KMS-11 (cell line): ENCODE results near the gene MARCHF10.

ENCODE experiments used
- H2AFZ ChIP-seq: fragments of 200-600 bp; sonication (generic); 2 replicates; pipeline ENCODE4 v1.6.1; 2016; ENCODE audit warnings: antibody characterized with exemption, mixed run types, low read depth
- H3K27ac ChIP-seq: fragments of 200-600 bp; sonication (generic); 2 replicates; pipeline ENCODE4 v1.6.1; 2016; ENCODE audit warnings: mild to moderate bottlenecking, mixed run types
- H3K27me3 ChIP-seq: fragments of 200-600 bp; sonication (generic); 2 replicates; pipeline ENCODE4 v1.6.1; 2017; ENCODE audit warnings: mild to moderate bottlenecking, low read depth, mixed run types, moderate library complexity; ENCODE audit not compliant: insufficient read depth
- H3K36me3 ChIP-seq: fragments of 200-600 bp; sonication (generic); 2 replicates; pipeline ENCODE4 v1.6.1; 2017; ENCODE audit warnings: mild to moderate bottlenecking, mixed run types; ENCODE audit not compliant: insufficient read depth
- H3K4me1 ChIP-seq: fragments of 200-600 bp; sonication (generic); 2 replicates; pipeline ENCODE4 v1.6.1; 2016; ENCODE audit warnings: mild to moderate bottlenecking, low read depth, mixed run types; ENCODE audit not compliant: poor library complexity, severe bottlenecking
- H3K4me2 ChIP-seq: fragments of 200-600 bp; sonication (generic); 2 replicates; pipeline ENCODE4 v1.7.0; 2016; ENCODE audit warnings: mild to moderate bottlenecking, mixed run types
- H3K4me3 ChIP-seq: fragments of 200-600 bp; sonication (generic); IDR thresholded peaks from 2 replicates; pipeline ENCODE4 v1.6.1; 2017; ENCODE audit warnings: low read depth, low read length, mixed read lengths; ENCODE audit not compliant: insufficient read depth
- H3K79me2 ChIP-seq: fragments of 200-600 bp; sonication (generic); 2 replicates; pipeline ENCODE4 v1.6.1; 2016; ENCODE audit warnings: low read depth, mixed run types; ENCODE audit not compliant: insufficient read depth
- H3K9ac ChIP-seq: fragments of 200-600 bp; sonication (generic); 2 replicates; pipeline ENCODE4 v1.6.1; 2016; ENCODE audit warnings: mild to moderate bottlenecking, mixed run types
- H4K20me1 ChIP-seq: fragments of 200-600 bp; sonication (generic); 2 replicates; pipeline ENCODE4 v1.6.1; 2016; ENCODE audit warnings: mild to moderate bottlenecking, mixed run types; ENCODE audit not compliant: insufficient read depth
- TF ChIP-seq, protein P1 (sequence below): fragments of 200-600 bp; sonication (generic); conservative IDR thresholded peaks from 2 replicates; pipeline ENCODE4 v1.6.1; 2017; ENCODE audit warnings: low read depth, mild to moderate bottlenecking, antibody characterized with exemption, low read length, moderate library complexity, mixed read lengths

MARCHF10 gene

GRCh38 chr17:62800585-62800984, 7.5 kb downstream of the MARCHF10 start:
- no peaks in the 10 kb centered on the region for H3K79me2 ChIP-seq
- TF ChIP-seq, protein P1, sequence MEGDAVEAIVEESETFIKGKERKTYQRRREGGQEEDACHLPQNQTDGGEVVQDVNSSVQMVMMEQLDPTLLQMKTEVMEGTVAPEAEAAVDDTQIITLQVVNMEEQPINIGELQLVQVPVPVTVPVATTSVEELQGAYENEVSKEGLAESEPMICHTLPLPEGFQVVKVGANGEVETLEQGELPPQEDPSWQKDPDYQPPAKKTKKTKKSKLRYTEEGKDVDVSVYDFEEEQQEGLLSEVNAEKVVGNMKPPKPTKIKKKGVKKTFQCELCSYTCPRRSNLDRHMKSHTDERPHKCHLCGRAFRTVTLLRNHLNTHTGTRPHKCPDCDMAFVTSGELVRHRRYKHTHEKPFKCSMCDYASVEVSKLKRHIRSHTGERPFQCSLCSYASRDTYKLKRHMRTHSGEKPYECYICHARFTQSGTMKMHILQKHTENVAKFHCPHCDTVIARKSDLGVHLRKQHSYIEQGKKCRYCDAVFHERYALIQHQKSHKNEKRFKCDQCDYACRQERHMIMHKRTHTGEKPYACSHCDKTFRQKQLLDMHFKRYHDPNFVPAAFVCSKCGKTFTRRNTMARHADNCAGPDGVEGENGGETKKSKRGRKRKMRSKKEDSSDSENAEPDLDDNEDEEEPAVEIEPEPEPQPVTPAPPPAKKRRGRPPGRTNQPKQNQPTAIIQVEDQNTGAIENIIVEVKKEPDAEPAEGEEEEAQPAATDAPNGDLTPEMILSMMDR = no peak
- H3K4me2 ChIP-seq = no peak overlapping the region
- no peak overlapping the region for H2AFZ ChIP-seq
- no peak overlapping the region for H3K9ac ChIP-seq
- no peak overlapping the region for H3K4me3 ChIP-seq
- H3K4me1 ChIP-seq = no peaks in the 10 kb centered on the region
- no peaks in the 10 kb centered on the region for H4K20me1 ChIP-seq
- H3K36me3 ChIP-seq = no peaks in the 10 kb centered on the region
- no peak overlapping the region for H3K27ac ChIP-seq
- no peaks in the 10 kb centered on the region for H3K27me3 ChIP-seq

GRCh38 chr17:62797959-62798358, 10.2 kb downstream of the MARCHF10 start:
- no peaks in the 10 kb centered on the region for H3K27me3 ChIP-seq
- H3K4me3 ChIP-seq = no peak overlapping the region
- TF ChIP-seq, protein P1 = no peak
- H3K4me2 ChIP-seq = no peak overlapping the region
- no peaks in the 10 kb centered on the region for H4K20me1 ChIP-seq
- no peak overlapping the region for H3K9ac ChIP-seq
- H2AFZ ChIP-seq = no peak overlapping the region
- no peaks in the 10 kb centered on the region for H3K4me1 ChIP-seq
- no peaks in the 10 kb centered on the region for H3K79me2 ChIP-seq
- H3K27ac ChIP-seq = no peak overlapping the region
- no peaks in the 10 kb centered on the region for H3K36me3 ChIP-seq

GRCh38 chr17:62796291-62796690, 11.8 kb downstream of the MARCHF10 start:
- Histone ChIP-seq H3K9ac (no peak overlapping the region), H3K27me3 (no peaks in the 10 kb centered on the region), H4K20me1 (no peaks in the 10 kb centered on the region), H3K36me3 (no peaks in the 10 kb centered on the region), H3K4me1 (no peaks in the 10 kb centered on the region), H3K79me2 (no peaks in the 10 kb centered on the region), H2AFZ (no peak overlapping the region), H3K4me2 (no peak overlapping the region), H3K4me3 (no peak overlapping the region), H3K27ac (no peak overlapping the region)
- TF ChIP-seq, protein P1 = no peak

GRCh38 chr17:62794666-62794971, 13.5 kb downstream of the MARCHF10 start:
- no peak overlapping the region for H3K9ac ChIP-seq
- H3K27ac ChIP-seq = no peak overlapping the region
- H3K79me2 ChIP-seq = no peaks in the 10 kb centered on the region
- H3K4me2 ChIP-seq = no peak overlapping the region
- no peaks in the 10 kb centered on the region for H3K36me3 ChIP-seq
- TF ChIP-seq, protein P1 = no peak
- H4K20me1 ChIP-seq = no peaks in the 10 kb centered on the region
- no peak overlapping the region for H3K4me3 ChIP-seq
- no peaks in the 10 kb centered on the region for H3K27me3 ChIP-seq
- H2AFZ ChIP-seq = no peak overlapping the region
- H3K4me1 ChIP-seq = no peaks in the 10 kb centered on the region
